Prostate gland (tissue), 2 donors: ENCODE results near the gene RABGGTA. TPM values are rescaled to one million over a fixed set of nuclear protein-coding genes. Genes with fewer than 3 reads are reported as not detected.

Source experiments
- DNase-seq: peaks from one replicate; pipeline ENCODE4 v3.0.0-alpha.2; 2019; ENCODE audit warnings: low spot score
- H3K27ac ChIP-seq, 2 donors: fragments of 200-600 bp; sonication (generic); 2 replicates each; pipeline ENCODE4 v1.5.1; 2017 to 2019
- H3K27me3 ChIP-seq: fragments of 200-600 bp; sonication (generic); replicated peaks from 2 replicates; pipeline ENCODE4 v1.5.1; 2019; ENCODE audit not compliant: insufficient read depth
- H3K36me3 ChIP-seq, 2 donors: fragments of 200-600 bp; sonication (generic); 1 replicate in 1 of 2; 2 replicates in 1 of 2; pipeline versions ENCODE4 v1.5.1 to v1.8.1; 2017 to 2019
- H3K4me1 ChIP-seq: fragments of 200-600 bp; sonication (generic); replicated peaks from 2 replicates; pipeline ENCODE4 v1.5.1; 2019
- H3K4me3 ChIP-seq, 2 donors: fragments of 200-600 bp; sonication (generic); 2 replicates each; pipeline ENCODE4 v1.5.1; 2017 to 2019
- H3K9me3 ChIP-seq: fragments of 200-600 bp; sonication (generic); 2 replicates; pipeline ENCODE4 v1.5.1; 2017
- POLR2A ChIP-seq: fragments of 450-650 bp; IDR thresholded peaks from one replicate; pipeline ENCODE4 v1.6.1; 2016; ENCODE audit warnings: antibody characterized with exemption, mild to moderate bottlenecking
- POLR2AphosphoS5 ChIP-seq: sonication (generic); formaldehyde crosslinking; IDR thresholded peaks from one replicate; pipeline ENCODE4 v1.6.1; 2017; ENCODE audit warnings: antibody characterized with exemption
- WGBS: methylation state at CpG from one replicate; pipeline ENCODE4 v1.1.5; 2018; 5-methylcytosine and 5-hydroxymethylcytosine counted together
- intact Hi-C: fragments of 100-400 bp; cut with DNase I; formaldehyde crosslinking; loops from one replicate; pipeline ENCODE4 v1.14.2; 2022
- total RNA-seq, 2 donors: library from RNA; depleted of rRNA; stranded (reverse); fragments of >200 nt; gene quantifications; one replicate each; pipeline ENCODE4 v1.1.0, GENCODE V29; 2016
- TF ChIP-seq, protein P1 (sequence below), 4 experiments: fragments of 200-600 bp in 2 of 4; fragments of 450-650 bp in 2 of 4; sonication (generic) in 2 of 4; IDR thresholded peaks; 1 replicate in 3 of 4; 2 replicates in 1 of 4; pipeline ENCODE4 v1.5.1; 2016 to 2019; ENCODE audit warnings: antibody characterized with exemption in 4 of 4, mild to moderate bottlenecking in 2 of 4, moderate library complexity in 2 of 4

RABGGTA gene
- total RNA-seq, 2 donors from 2014 or later: 45.5 to 63.5 TPM

DNA sequence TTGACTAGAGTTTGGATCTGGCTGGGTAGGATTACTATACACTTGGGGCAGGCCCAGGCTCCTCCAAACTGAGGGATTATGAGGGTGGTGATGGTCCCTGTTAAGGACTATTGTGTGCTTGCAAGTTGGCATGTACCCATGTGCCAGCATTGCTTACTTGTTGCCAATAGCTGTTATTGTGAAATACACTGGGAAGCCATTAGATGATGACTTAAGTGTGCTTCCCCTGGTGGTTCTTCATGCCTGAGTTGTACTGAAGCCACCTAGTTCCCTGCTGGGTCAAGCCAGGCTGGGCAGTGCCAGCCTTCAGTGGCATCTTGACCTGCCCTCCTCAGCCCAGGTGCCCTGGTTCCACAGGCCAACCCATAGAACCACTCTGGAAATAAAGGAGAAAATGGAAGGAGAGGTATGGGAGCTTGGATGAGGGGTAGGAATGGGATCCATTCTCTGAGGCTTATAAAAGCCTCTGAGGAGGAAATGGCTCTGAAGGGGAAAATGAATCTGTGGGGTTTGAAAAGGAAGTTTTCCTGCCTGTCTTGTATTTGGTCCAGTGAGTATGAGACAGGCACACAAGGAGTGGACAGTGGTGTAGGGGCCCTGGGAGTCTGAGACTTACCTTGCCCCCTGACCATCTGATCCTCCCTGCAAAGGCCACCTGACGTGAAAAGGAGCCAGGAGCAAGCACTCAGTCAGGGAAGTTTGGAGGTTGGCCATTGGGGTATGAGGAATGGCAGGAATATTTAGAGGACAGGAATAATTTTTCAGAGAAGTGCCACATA is 40.6 kb upstream of the RABGGTA start:
- peak overlapping the region in 1 of 2 donors; percentile 34 for H3K4me3 ChIP-seq
- WGBS: 96% methylated on average over 1 of the region's 1 CpG
- TF ChIP-seq, protein P1, sequence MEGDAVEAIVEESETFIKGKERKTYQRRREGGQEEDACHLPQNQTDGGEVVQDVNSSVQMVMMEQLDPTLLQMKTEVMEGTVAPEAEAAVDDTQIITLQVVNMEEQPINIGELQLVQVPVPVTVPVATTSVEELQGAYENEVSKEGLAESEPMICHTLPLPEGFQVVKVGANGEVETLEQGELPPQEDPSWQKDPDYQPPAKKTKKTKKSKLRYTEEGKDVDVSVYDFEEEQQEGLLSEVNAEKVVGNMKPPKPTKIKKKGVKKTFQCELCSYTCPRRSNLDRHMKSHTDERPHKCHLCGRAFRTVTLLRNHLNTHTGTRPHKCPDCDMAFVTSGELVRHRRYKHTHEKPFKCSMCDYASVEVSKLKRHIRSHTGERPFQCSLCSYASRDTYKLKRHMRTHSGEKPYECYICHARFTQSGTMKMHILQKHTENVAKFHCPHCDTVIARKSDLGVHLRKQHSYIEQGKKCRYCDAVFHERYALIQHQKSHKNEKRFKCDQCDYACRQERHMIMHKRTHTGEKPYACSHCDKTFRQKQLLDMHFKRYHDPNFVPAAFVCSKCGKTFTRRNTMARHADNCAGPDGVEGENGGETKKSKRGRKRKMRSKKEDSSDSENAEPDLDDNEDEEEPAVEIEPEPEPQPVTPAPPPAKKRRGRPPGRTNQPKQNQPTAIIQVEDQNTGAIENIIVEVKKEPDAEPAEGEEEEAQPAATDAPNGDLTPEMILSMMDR (IDR thresholded peaks at IDR 0.05): no peak
- peak; percentile 37 for TF ChIP-seq POLR2AphosphoS5

GRCh38 chr14:24310646-24311604 is 39.5 kb upstream of the RABGGTA start, which contains the start of gene LTB4R:
TSS of gene LTB4R (plus strand) at chr14:24311502. CDS start at chr14:24315652, 4,150 bp downstream.
- no peaks in the 10 kb centered on the region for H3K9me3 ChIP-seq
- intact Hi-C loops: no loop called here
- peak; percentile 70 for DNase-seq
- H3K36me3 ChIP-seq: no peaks in the 10 kb centered on the region
- 18% methylated on average over 72 of the region's 99 CpGs for WGBS
- peaks cover 8% of the 10 kb centered on the region for H3K4me1 ChIP-seq
- peak within 1 kb of the TSS; percentile 34 to 39 for H3K4me3 ChIP-seq
- no peaks in the 10 kb centered on the region for H3K27me3 ChIP-seq
- no peak for TF ChIP-seq POLR2AphosphoS5
- peak; percentile 45 for TF ChIP-seq POLR2A
- TF ChIP-seq, protein P1 (IDR thresholded peaks at IDR 0.05): peak; percentile 13 to 72 (median 58)
- H3K27ac ChIP-seq: peak within 1 kb of the TSS; percentile 73 to 83

More for the DNA sequence above, 40.6 kb upstream of the RABGGTA start:
- no peaks in the 10 kb centered on the region for H3K36me3 ChIP-seq
- DNase-seq: peak; percentile 50
- H3K27me3 ChIP-seq: no peaks in the 10 kb centered on the region
- H3K4me1 ChIP-seq: peaks cover 8% of the 10 kb centered on the region
- H3K9me3 ChIP-seq: no peaks in the 10 kb centered on the region
- peak overlapping the region; percentile 73 to 83 for H3K27ac ChIP-seq
- intact Hi-C loops: no loop called here

- H3K27me3 ChIP-seq: no peaks in the 10 kb centered on the region
- intact Hi-C loops: no loop called here
- peaks cover 8% of the 10 kb centered on the region for H3K4me1 ChIP-seq
- H3K27ac ChIP-seq: peak overlapping the region; percentile 73 to 83
- H3K4me3 ChIP-seq: peak overlapping the region; percentile 34 to 39
- no peaks in the 10 kb centered on the region for H3K9me3 ChIP-seq
- TF ChIP-seq, protein P1 (IDR thresholded peaks at IDR 0.05): no peak
- no peak for TF ChIP-seq POLR2A
- TF ChIP-seq POLR2AphosphoS5: no peak
- WGBS: 14% methylated on average over 5 of the region's 5 CpGs
- no peak for DNase-seq
- H3K36me3 ChIP-seq: peaks cover 0 to 4% of the 10 kb centered on the region in 2 donors
Observed at GRCh38 chr14:24310265-24310645, 38.9 kb upstream of the RABGGTA start.

- peak; percentile 43 for DNase-seq
- Histone ChIP-seq H3K4me3 (peak within 1 kb of the TSS; percentile 34 to 39), H3K36me3 (peaks cover 0 to 6% of the 10 kb centered on the region in 2 donors), H3K9me3 (no peaks in the 10 kb centered on the region), H3K27ac (peak within 1 kb of the TSS; percentile 73 to 83), H3K27me3 (no peaks in the 10 kb centered on the region), H3K4me1 (peaks cover 8% of the 10 kb centered on the region)
- intact Hi-C loops: no loop called here
- 25% methylated on average over 5 of the region's 5 CpGs for whole genome bisulfite sequencing
- no peak for TF ChIP-seq POLR2A
- TF ChIP-seq, protein P1 (IDR thresholded peaks at IDR 0.05): peak in 2 of 4 experiments; percentile 13 to 22
- no peak for TF ChIP-seq POLR2AphosphoS5
Observed at GRCh38 chr14:24309538-24310264, 38.3 kb upstream of the RABGGTA start, which contains the start of gene LTB4R2. TSS of gene LTB4R2 (plus strand) at chr14:24310140. CDS start at chr14:24310665, 525 bp downstream.
